BJ (cell line): ENCODE results near the gene PDILT. TPM values are rescaled to one million over a fixed set of nuclear protein-coding genes. Genes with fewer than 3 reads are reported as not detected.

Source experiments
- CTCF ChIA-PET: fragments of 350-600 bp; formaldehyde crosslinking; extraction: SDS; loops from one replicate; lab custom pipeline; 2021; ENCODE audit warnings: antibody characterized with exemption, inconsistent platforms; lab: Yijun Ruan, JAX
- POLR2A ChIA-PET: fragments of 300-600 bp; sonication (Branson Sonifier 250); formaldehyde crosslinking; extraction: SDS; loops from one replicate; lab custom pipeline; 2021; ENCODE audit warnings: antibody characterized with exemption; lab: Charles Lee
- DNase-seq: peaks from one replicate; pipeline ENCODE4 v3.0.0-alpha.2; 2011; ENCODE audit warnings: low read depth
- H3K27me3 ChIP-seq: 2 replicates; pipeline ENCODE4 v1.6.0; 2011; ENCODE audit warnings: low read length; ENCODE audit not compliant: control insufficient read depth, insufficient read depth
- H3K36me3 ChIP-seq: 2 replicates; pipeline ENCODE4 v1.5.1; 2011; ENCODE audit warnings: low read length; ENCODE audit not compliant: control insufficient read depth, insufficient read depth
- H3K4me3 ChIP-seq: 2 replicates; pipeline ENCODE4 v1.5.1; 2011; ENCODE audit warnings: low read depth, mild to moderate bottlenecking, control low read depth, low read length
- polyA plus RNA-seq: library from polyadenylated mRNA; depleted of rRNA; stranded (reverse); fragments of >200 nt; gene quantifications from 2 replicates; pipeline ENCODE4 v1.2.3, GENCODE V29; 2011
- TF ChIP-seq, protein P1 (sequence below): IDR thresholded peaks from 2 replicates; pipeline ENCODE4 v1.5.1; 2011; ENCODE audit warnings: low read depth, mild to moderate bottlenecking, control low read depth, inconsistent platforms, low read length, moderate library complexity; ENCODE audit not compliant: insufficient read depth

PDILT gene
- polyA plus RNA-seq, 1 experiment = not detected

DNA sequence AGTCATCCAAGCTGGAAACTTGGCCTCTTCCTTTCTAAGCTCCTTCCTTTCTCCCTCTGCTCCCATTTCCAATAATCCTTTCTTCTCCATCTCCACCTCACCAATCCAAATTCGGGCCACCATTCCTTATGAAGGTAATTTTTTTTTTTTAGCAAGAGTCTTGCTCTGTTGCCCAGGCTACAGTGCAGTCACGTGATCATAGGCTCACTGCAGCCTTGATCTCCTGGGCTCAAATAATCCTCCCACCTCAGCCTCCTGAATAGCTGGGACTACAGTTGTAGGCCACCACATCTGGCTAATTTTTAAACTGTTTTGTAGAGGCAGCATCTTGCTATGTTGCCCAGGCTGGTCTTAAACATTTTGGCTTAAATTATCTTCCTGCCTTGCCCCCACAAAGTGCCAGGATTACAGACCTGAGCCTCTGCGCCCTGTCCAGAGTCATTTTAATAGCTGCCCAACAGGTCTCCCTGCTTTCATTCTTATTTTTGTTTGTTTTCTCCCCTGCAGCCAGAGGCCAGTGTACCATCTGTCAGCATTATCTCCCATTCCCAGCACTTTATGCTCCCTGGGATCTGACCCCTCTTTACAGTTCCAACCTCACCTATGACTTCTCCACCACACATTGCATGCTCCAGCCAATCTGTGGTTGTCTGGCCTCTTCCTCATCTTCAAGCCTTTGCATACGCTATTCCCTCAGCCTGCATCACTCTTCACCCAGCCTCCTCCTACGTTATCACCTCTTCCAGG lies 75.0 kb downstream of the PDILT start:
- H3K27me3 ChIP-seq = no peaks in the 10 kb centered on the region
- DNase-seq = no peak
- TF ChIP-seq, protein P1, sequence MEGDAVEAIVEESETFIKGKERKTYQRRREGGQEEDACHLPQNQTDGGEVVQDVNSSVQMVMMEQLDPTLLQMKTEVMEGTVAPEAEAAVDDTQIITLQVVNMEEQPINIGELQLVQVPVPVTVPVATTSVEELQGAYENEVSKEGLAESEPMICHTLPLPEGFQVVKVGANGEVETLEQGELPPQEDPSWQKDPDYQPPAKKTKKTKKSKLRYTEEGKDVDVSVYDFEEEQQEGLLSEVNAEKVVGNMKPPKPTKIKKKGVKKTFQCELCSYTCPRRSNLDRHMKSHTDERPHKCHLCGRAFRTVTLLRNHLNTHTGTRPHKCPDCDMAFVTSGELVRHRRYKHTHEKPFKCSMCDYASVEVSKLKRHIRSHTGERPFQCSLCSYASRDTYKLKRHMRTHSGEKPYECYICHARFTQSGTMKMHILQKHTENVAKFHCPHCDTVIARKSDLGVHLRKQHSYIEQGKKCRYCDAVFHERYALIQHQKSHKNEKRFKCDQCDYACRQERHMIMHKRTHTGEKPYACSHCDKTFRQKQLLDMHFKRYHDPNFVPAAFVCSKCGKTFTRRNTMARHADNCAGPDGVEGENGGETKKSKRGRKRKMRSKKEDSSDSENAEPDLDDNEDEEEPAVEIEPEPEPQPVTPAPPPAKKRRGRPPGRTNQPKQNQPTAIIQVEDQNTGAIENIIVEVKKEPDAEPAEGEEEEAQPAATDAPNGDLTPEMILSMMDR = no peak
- ChIA-PET POLR2A (no interaction called here), CTCF (interaction anchor here (0.6 to 1.0 kb wide), 2 partner anchors 29 to 1626 kb away, joined by 3 read pairs; no protein-coding TSS in a partner anchor)
- H3K4me3 ChIP-seq = no peak overlapping the region
- H3K36me3 ChIP-seq = no peaks in the 10 kb centered on the region

DNA sequence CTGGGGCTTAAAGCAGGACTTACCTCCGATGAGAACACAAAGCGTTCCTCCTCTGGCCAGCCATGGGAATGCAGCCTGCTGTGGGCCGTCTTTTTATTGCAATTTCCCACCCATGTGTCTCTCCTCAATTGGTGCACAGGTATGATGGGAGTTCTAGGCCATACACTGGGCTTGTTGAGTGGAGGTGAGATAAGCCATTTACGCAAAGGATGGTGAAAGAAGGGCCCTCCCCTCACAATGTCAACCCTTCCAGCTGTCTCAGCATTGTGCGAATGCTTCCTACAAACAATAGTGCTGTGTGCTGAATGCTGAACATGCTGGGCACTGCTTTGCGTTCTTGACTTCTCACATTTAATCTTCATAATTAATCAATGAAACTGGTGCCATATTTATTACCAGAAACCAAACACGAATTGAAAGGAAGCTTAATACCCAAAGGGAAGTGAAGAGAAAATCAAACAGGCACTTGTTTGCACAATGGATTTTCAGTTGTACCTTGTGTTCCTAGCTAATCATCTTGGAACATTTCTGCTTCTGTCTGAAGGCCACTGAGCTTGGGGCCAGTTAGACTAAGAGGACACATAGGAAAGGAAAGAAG lies 77.0 kb downstream of the PDILT start, which contains the start of gene GP2:
GP2 (minus strand) TSS at position 70 of the 598 bp plus-strand sequence. CDS start 1,082 bp downstream, outside the sequence.
- no peak within 1 kb of the TSS for H3K4me3 ChIP-seq
- no peaks in the 10 kb centered on the region for H3K27me3 ChIP-seq
- H3K36me3 ChIP-seq = no peaks in the 10 kb centered on the region
- no peak for DNase-seq
- CTCF ChIA-PET = no interaction called here
- POLR2A ChIA-PET = no interaction called here
- TF ChIP-seq, protein P1 = no peak

DNA sequence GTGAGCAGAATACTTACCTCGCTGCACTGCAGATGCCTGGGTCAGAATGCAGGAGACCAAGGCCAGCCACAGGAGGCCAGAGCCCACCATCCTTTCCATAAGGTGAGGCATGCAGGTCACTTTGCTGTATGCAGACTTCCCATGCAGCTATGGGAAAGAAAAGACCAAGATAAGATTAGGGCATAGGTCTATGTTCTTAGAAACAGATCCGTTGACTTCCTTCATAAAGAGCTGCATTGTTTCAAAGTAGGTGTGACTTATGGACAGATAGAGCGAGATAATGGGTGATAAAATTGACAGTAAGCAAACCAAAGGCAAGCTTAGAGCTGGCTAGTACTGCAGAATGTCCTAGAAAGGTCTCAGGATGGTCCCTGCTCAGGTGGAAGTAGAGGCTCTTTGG lies 78.2 kb downstream of the PDILT start:
- POLR2A ChIA-PET = no interaction called here
- H3K36me3 ChIP-seq = no peaks in the 10 kb centered on the region
- DNase-seq = no peak
- TF ChIP-seq, protein P1 = no peak
- CTCF ChIA-PET = no interaction called here
- H3K27me3 ChIP-seq = no peaks in the 10 kb centered on the region
- H3K4me3 ChIP-seq = no peak overlapping the region

DNA sequence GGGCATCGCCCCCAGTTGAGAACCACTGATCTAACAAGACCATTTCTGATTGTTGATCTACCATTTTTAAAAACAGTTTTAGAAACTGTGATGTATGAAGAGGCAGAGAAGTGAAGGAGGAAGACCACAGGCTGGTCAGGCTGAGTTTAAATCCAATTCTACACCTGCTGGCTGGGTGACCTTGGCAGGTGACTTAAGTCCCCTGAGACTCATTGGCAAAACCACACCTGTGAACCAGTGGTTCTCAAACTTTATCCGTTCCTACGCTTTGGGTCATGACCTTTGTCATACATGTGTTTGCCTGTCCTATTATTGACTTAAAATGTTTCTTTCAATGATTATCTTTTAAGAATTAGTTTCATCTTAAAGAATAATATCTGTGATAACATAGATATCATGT lies 79.5 kb downstream of the PDILT start:
- TF ChIP-seq, protein P1 = no peak
- ChIA-PET POLR2A (no interaction called here), CTCF (no interaction called here)
- H3K36me3 ChIP-seq = no peaks in the 10 kb centered on the region
- DNase-seq = no peak
- no peak overlapping the region for H3K4me3 ChIP-seq
- H3K27me3 ChIP-seq = no peaks in the 10 kb centered on the region

DNA sequence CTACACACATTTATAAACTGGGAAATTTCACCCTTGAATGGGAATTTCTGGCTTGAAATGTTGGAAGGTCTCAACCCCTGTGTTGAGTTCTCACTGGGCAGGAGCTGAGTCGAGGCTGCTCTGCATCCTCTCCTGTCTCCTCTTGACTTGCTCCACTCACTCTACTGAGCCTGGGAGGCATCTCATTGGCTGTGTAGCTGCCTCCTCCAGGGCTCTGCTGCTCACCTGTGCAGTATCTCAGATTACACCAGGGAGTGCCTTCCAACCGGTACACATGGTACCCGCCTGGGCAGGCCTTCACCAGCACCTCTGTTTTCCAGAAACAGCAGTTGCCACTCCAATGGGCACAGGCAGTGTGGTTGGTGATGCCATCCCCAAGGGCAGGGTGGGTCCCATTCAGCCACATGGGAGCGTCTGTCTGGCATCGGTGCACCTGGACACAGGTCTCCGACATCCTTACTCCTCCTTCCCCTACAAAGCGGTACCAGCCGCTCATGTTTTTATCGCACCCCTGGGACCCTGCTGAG lies 80.9 kb downstream of the PDILT start:
- POLR2A ChIA-PET = no interaction called here
- CTCF ChIA-PET = interaction anchor here (0.9 kb wide), 1 partner anchor 9 kb away, joined by 3 read pairs; no protein-coding TSS in a partner anchor
- no peak overlapping the region for H3K4me3 ChIP-seq
- H3K27me3 ChIP-seq = no peaks in the 10 kb centered on the region
- no peak for DNase-seq
- TF ChIP-seq, protein P1 = no peak
- no peaks in the 10 kb centered on the region for H3K36me3 ChIP-seq
